IMR-90 (cell line): ENCODE results near the gene POU3F2. TPM values are rescaled to one million over a fixed set of nuclear protein-coding genes. Genes with fewer than 3 reads are reported as not detected.
A peak's percentile ranks its signal among the peaks of the same experiment; 100 is the strongest.

Source experiments
- ATAC-seq: fragments of 200-7000 bp; cut with Tn5 transposase; 2 replicates; pipeline ENCODE4 v1.9.1; 2020; ENCODE audit warnings: low read depth, mild to moderate bottlenecking, moderate library complexity
- BruUV-seq: library from RNA; stranded (reverse); fragments of 400-500 nt; replicated peaks from 2 replicates; lab custom pipeline; 2021; lab: Mats Ljungman, UMichigan
- CTCF ChIA-PET: fragments of 300-600 bp; formaldehyde crosslinking; extraction: SDS; loops from one replicate; lab custom pipeline; 2021; ENCODE audit warnings: antibody characterized with exemption; lab: Yijun Ruan, JAX
- POLR2A ChIA-PET: fragments of 300-600 bp; sonication (Branson Sonifier 250); formaldehyde crosslinking; loops from one replicate; lab custom pipeline; 2022; ENCODE audit warnings: antibody characterized with exemption; ENCODE audit not compliant: unreplicated experiment; lab: Charles Lee
- DNase-seq: peaks from one replicate; pipeline ENCODE4 v3.0.0; 2013
- H2AFZ ChIP-seq: replicated peaks from 2 replicates; pipeline ENCODE3; 2013; ENCODE audit warnings: low read length, mild to moderate bottlenecking; ENCODE audit not compliant: poor library complexity
- H2AK5ac ChIP-seq: 2 replicates; pipeline ENCODE4 v1.6.1; 2013; ENCODE audit warnings: low read depth, low read length, inconsistent platforms
- H2AK9ac ChIP-seq: replicated peaks from 2 replicates; pipeline ENCODE3; 2013; ENCODE audit warnings: mild to moderate bottlenecking, low read depth, low read length, moderate library complexity; ENCODE audit not compliant: poor library complexity
- H2BK120ac ChIP-seq: 2 replicates; pipeline ENCODE4 v1.6.1; 2013; ENCODE audit warnings: low read depth, low read length, inconsistent platforms
- H2BK15ac ChIP-seq: 3 replicates; pipeline ENCODE4 v1.6.1; 2013; ENCODE audit warnings: low read depth, low read length, inconsistent platforms
- H2BK20ac ChIP-seq: 2 replicates; pipeline ENCODE4 v1.6.1; 2013; ENCODE audit warnings: low read depth, mild to moderate bottlenecking, inconsistent platforms, low read length, moderate library complexity
- H2BK5ac ChIP-seq: 2 replicates; pipeline ENCODE4 v1.6.1; 2013; ENCODE audit warnings: mild to moderate bottlenecking, low read depth, low read length, inconsistent platforms; ENCODE audit not compliant: poor library complexity, severe bottlenecking
- H3K14ac ChIP-seq: replicated peaks from 2 replicates; pipeline ENCODE4 v1.6.1; 2013; ENCODE audit warnings: low read depth, low read length, inconsistent platforms
- H3K18ac ChIP-seq: 2 replicates; pipeline ENCODE4 v1.6.1; 2013; ENCODE audit warnings: low read depth, low read length, control low read depth
- H3K23ac ChIP-seq: 2 replicates; pipeline ENCODE4 v1.6.1; 2013; ENCODE audit warnings: low read depth, low read length, inconsistent platforms
- H3K27ac ChIP-seq: 2 replicates; pipeline ENCODE4 v1.5.1; 2013; ENCODE audit warnings: mild to moderate bottlenecking, control low read depth, low read length; ENCODE audit not compliant: insufficient read depth
- H3K27me3 ChIP-seq: 2 replicates; pipeline ENCODE4 v1.6.1; 2013; ENCODE audit warnings: low read length; ENCODE audit not compliant: control insufficient read depth, insufficient read depth
- H3K36me3 ChIP-seq: 2 replicates; pipeline ENCODE4 v1.6.1; 2013; ENCODE audit warnings: low read length, mixed read lengths; ENCODE audit not compliant: control insufficient read depth, insufficient read depth
- H3K4ac ChIP-seq: 2 replicates; pipeline ENCODE4 v1.6.1; 2013; ENCODE audit warnings: low read depth, low read length, inconsistent platforms
- H3K4me1 ChIP-seq: 2 replicates; pipeline ENCODE4 v1.6.1; 2013; ENCODE audit warnings: low read length, mixed read lengths; ENCODE audit not compliant: control insufficient read depth, insufficient read depth
- H3K4me2 ChIP-seq: 2 replicates; pipeline ENCODE4 v1.6.1; 2013; ENCODE audit warnings: low read depth, mild to moderate bottlenecking, control low read depth, low read length, moderate library complexity
- H3K4me3 ChIP-seq: 2 replicates; pipeline ENCODE4 v1.5.1; 2013; ENCODE audit warnings: low read depth, mild to moderate bottlenecking, control low read depth, low read length, moderate library complexity; ENCODE audit not compliant: insufficient read depth
- H3K56ac ChIP-seq: 2 replicates; pipeline ENCODE4 v1.6.1; 2013; ENCODE audit warnings: low read length, inconsistent platforms; ENCODE audit not compliant: insufficient read depth; ENCODE audit errors: extremely low read depth
- H3K79me1 ChIP-seq, 2 experiments: 2 replicates each; pipeline ENCODE4 v1.6.1; 2013; ENCODE audit warnings: low read length in 2 of 2, inconsistent platforms in 1 of 2, low read depth in 1 of 2
- H3K9ac ChIP-seq: 2 replicates; pipeline ENCODE4 v1.6.1; 2013; ENCODE audit warnings: low read depth, low read length, control low read depth
- H3K9me1 ChIP-seq: 2 replicates; pipeline ENCODE4 v1.6.1; 2013; ENCODE audit warnings: low read length, inconsistent platforms; ENCODE audit not compliant: insufficient read depth
- H3K9me3 ChIP-seq: 2 replicates; pipeline ENCODE4 v1.6.1; 2013; ENCODE audit warnings: low read length; ENCODE audit not compliant: control insufficient read depth, insufficient read depth
- H4K20me1 ChIP-seq: 2 replicates; pipeline ENCODE4 v1.6.1; 2013; ENCODE audit warnings: low read length, inconsistent platforms; ENCODE audit not compliant: insufficient read depth
- H4K5ac ChIP-seq: 2 replicates; pipeline ENCODE4 v1.6.1; 2013; ENCODE audit warnings: mild to moderate bottlenecking, low read depth, low read length, control low read depth
- H4K8ac ChIP-seq, 2 experiments: 2 replicates each; pipeline ENCODE4 v1.6.1; 2013; ENCODE audit warnings: low read depth in 2 of 2, low read length in 2 of 2, control low read depth in 1 of 2, inconsistent platforms in 1 of 2
- H4K91ac ChIP-seq: 2 replicates; pipeline ENCODE4 v1.6.1; 2013; ENCODE audit warnings: low read depth, low read length, inconsistent platforms; ENCODE audit not compliant: insufficient read depth
- CTCF ChIP-seq: conservative IDR thresholded peaks from 2 replicates; pipeline ENCODE4 v1.5.1; 2012; ENCODE audit warnings: mild to moderate bottlenecking, low read depth, low read length, improper control_type of control experiment
- ELK1 ChIP-seq: fragments of 150-350 bp; IDR thresholded peaks from 2 replicates; pipeline ENCODE4 v1.6.1; 2016; ENCODE audit warnings: low read depth, mild to moderate bottlenecking, low read length, moderate library complexity, borderline replicate concordance
- NFE2L2 ChIP-seq: fragments of 150-350 bp; IDR thresholded peaks from 2 replicates; pipeline ENCODE4 v1.6.1; 2016; ENCODE audit warnings: low read depth, mild to moderate bottlenecking, low read length
- RAD21 ChIP-seq: IDR thresholded peaks from 2 replicates; pipeline ENCODE4 v1.6.1; 2012; ENCODE audit warnings: low read length, improper control_type of control experiment
- RCOR1 ChIP-seq: IDR thresholded peaks from 2 replicates; pipeline ENCODE4 v1.6.1; 2012; ENCODE audit warnings: mild to moderate bottlenecking, low read length, improper control_type of control experiment; ENCODE audit not compliant: insufficient replicate concordance
- RFX5 ChIP-seq: IDR thresholded peaks from 2 replicates; pipeline ENCODE4 v1.8.0; 2012; ENCODE audit warnings: low read depth, mild to moderate bottlenecking, low read length, moderate library complexity
- SMC3 ChIP-seq: fragments of 150-350 bp; IDR thresholded peaks from 2 replicates; pipeline ENCODE4 v1.6.1; 2016; ENCODE audit warnings: low read depth, mild to moderate bottlenecking, antibody characterized with exemption, low read length, moderate library complexity
- WGBS, 2 experiments: methylation state at CpG; one replicate each; pipeline versions ENCODE4 v1.1.5 to v1.1.7; 2013; ENCODE audit warnings: missing lambda C conversion rate in 2 of 2; ENCODE audit not compliant: insufficient read length in 1 of 2; ENCODE audit errors: extremely low coverage in 2 of 2; 5-methylcytosine and 5-hydroxymethylcytosine counted together
- dilution Hi-C: fragments of 300-500 bp; cut with HindIII; formaldehyde crosslinking; loops from one replicate; pipeline ENCODE4 v1.14.3; 2018; ENCODE audit warnings: low sequenced_read_pairs; ENCODE audit not compliant: unreplicated experiment
- in situ Hi-C: fragments of 300-500 bp; cut with MboI; formaldehyde crosslinking; loops from 3 replicates; pipeline ENCODE4 v1.14.3; 2019; ENCODE audit warnings: low sequenced_read_pairs, inconsistent platforms, mixed read lengths
- intact Hi-C: fragments of 100-400 bp; cut with micrococcal nuclease; formaldehyde crosslinking; loops from 2 replicates; pipeline ENCODE4 v1.10.0; 2022
- polyA plus RNA-seq, 3 experiments: library from polyadenylated mRNA; depleted of rRNA; stranded (reverse); fragments of >200 nt; gene quantifications; 2 replicates each; pipeline ENCODE4 v1.2.3, GENCODE V29; 2012; ENCODE audit warnings: low replicate concordance in 1 of 3
- total RNA-seq: library from RNA; depleted of rRNA; stranded (reverse); fragments of >200 nt; gene quantifications from 2 replicates; pipeline ENCODE4 v1.2.3, GENCODE V29; 2012

The POU3F2 gene
- total and polyA plus RNA-seq, 2 of the 4 experiments (the other 2 are of a cell fraction): not detected

DNA sequence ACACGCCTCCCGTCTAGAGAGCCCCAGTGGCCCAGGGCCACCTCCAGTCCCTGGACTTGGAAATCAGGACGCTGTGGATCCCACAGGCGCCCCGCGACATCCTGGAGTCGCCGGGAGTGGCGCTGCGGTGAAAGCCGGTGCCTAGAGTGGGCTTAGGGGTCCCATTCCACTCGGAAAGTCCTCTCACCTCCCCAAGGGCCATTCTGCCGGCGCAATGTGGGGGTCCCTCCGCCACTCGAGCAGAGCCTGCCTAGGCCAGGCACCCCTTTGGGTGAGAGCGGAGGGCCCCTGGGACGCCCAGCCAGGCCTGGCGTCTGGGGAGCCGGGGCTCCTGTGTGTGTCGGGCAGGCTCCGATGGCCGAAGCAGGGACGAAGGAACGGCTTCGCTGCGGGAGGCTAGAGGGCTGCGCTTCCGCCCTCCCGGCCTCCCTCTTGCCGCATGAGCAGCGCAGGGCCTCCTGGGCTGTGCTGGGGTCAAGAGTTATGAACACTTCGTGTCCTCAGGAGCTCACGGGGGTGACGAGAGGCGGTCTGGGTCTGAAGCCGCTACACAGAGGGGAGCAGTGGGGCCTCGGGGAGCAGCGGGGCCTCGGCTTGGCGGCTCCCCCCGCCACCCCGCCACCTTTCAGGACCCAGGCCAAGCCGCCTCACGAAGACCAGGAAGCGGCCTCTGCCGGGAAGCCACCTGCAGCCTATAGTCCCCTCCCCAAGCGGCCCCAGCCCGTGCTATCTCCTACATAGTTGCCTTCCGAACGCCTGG, 13.6 kb downstream of the POU3F2 start:
- H2AK9ac ChIP-seq: no peak overlapping the region
- H3K56ac ChIP-seq: no peak overlapping the region
- H2BK120ac ChIP-seq: no peak overlapping the region
- H4K5ac ChIP-seq: no peak overlapping the region
- no peak overlapping the region for H3K18ac ChIP-seq
- intact Hi-C loops (no loop called here), dilution Hi-C loops (no loop called here), in situ Hi-C loops (loop anchor here (10.0 kb wide), 1 partner anchor 1353 kb away; no protein-coding TSS in a partner anchor)
- H2AFZ ChIP-seq: peak overlapping the region; percentile 53
- no peaks in the 10 kb centered on the region for H3K9me1 ChIP-seq
- no peak overlapping the region for H2AK5ac ChIP-seq
- no TSS peak for BruUV-seq
- ATAC-seq: peak; percentile 46
- H4K20me1 ChIP-seq: no peaks in the 10 kb centered on the region
- H3K23ac ChIP-seq: no peak overlapping the region
- 9% methylated on average over 23 of the region's 51 CpGs; no CpG with 5 or more reads in 1 of the 2 experiments for WGBS, 2 experiments
- H3K79me1 ChIP-seq: no peaks in the 10 kb centered on the region
- no peak overlapping the region for H4K91ac ChIP-seq
- H3K27ac ChIP-seq: no peak overlapping the region
- H2BK20ac ChIP-seq: no peak overlapping the region
- no peak overlapping the region for H3K9ac ChIP-seq
- no peak overlapping the region for H3K4me3 ChIP-seq
- H3K4ac ChIP-seq: no peak overlapping the region
- ChIA-PET CTCF (no interaction called here), POLR2A (no interaction called here)
- no peak overlapping the region for H3K14ac ChIP-seq
- peaks cover 6% of the 10 kb centered on the region; the same call in 1 of the 2 replicates for H3K4me1 ChIP-seq
- peak overlapping the region; percentile 64; the same call in 1 of the 2 replicates for H3K4me2 ChIP-seq
- DNase-seq: no peak
- H2BK5ac ChIP-seq: no peak overlapping the region
- H3K9me3 ChIP-seq: no peaks in the 10 kb centered on the region
- H4K8ac ChIP-seq: no peak overlapping the region
- peaks cover 58% of the 10 kb centered on the region for H3K27me3 ChIP-seq
- H2BK15ac ChIP-seq: no peak overlapping the region
- H3K36me3 ChIP-seq: no peaks in the 10 kb centered on the region
- TF ChIP-seq NFE2L2 (no peak), ELK1 (no peak), RFX5 (no peak), RCOR1 (no peak), SMC3 (no peak), CTCF (no peak), RAD21 (no peak)
